Measurements from ENCODE around the gene SMYD4. TPM values are rescaled to one million over a fixed set of nuclear protein-coding genes. Genes with fewer than 3 reads are reported as not detected.

Gene SMYD4
- total RNA-seq = 10 to 100 TPM; 31.6 to 36.8 TPM
- polyA plus RNA-seq (2013, experiment 1 of 2) = 15.1 TPM
- 13.0 TPM for polyA plus RNA-seq (2013, experiment 2 of 2)
- long read RNA-seq, experiment 1, partial matches to known transcripts = 0 of 3 reads
- long read RNA-seq, experiment 1, other reads (novel, unspliced or antisense) = 3 of 3 reads
- long read RNA-seq, experiment 2, full-length matches to known transcripts = 23 of 35 reads
- long read RNA-seq, experiment 2, partial matches to known transcripts = 3 of 35 reads
- long read RNA-seq, experiment 2, other reads (novel, unspliced or antisense) = 9 of 35 reads
- long read RNA-seq, experiment 3, full-length matches to known transcripts = 54 of 76 reads
- long read RNA-seq, experiment 3, partial matches to known transcripts = 11 of 76 reads
- long read RNA-seq, experiment 3, other reads (novel, unspliced or antisense) = 11 of 76 reads
- long read RNA-seq, experiment 4, partial matches to known transcripts = 2 of 7 reads
- long read RNA-seq, experiment 4, other reads (novel, unspliced or antisense) = 4 of 7 reads

- WGBS, 2 experiments (ENCODE audit: insufficient coverage in 1 of 2, insufficient read length in 1 of 2) = 0 to 1% methylated on average over 20 to 82 of the region's 83 CpGs
- no peaks in the 10 kb centered on the region for H3K27me3 ChIP-seq (ENCODE audit: control insufficient read depth, insufficient read depth, low read length, poor library complexity, severe bottlenecking)
- Mint-ChIP-seq H3K4me1 (peaks cover 11% of the 10 kb centered on the region), H3K36me3 (ENCODE audit: low read depth) (peaks cover 30% of the 10 kb centered on the region), H3K27ac (peak within 1 kb of the TSS; percentile 87), H3K9me3 (no peaks in the 10 kb centered on the region), H3K4me3 (peak within 1 kb of the TSS; percentile 86), H3K27me3 (ENCODE audit: insufficient read depth) (no peaks in the 10 kb centered on the region)
- peak within 1 kb of the TSS; percentile 95 for H3K4me3 ChIP-seq (ENCODE audit: low read length)
- H3K36me3 ChIP-seq (ENCODE audit: control insufficient read depth, insufficient read depth, low read length) = peaks cover 45% of the 10 kb centered on the region
- peak within 1 kb of the TSS; percentile 13 for H3K27ac ChIP-seq (ENCODE audit: low read depth, low read length)
- H3K9me3 ChIP-seq (ENCODE audit: control insufficient read depth, low read length) = no peaks in the 10 kb centered on the region
- no peaks in the 10 kb centered on the region for H3K4me1 ChIP-seq (ENCODE audit: control insufficient read depth, insufficient read depth, low read length)
- peak within 1 kb of the TSS; percentile 67 for H3K9ac ChIP-seq (ENCODE audit: extremely low read depth, low read length, poor library complexity, severe bottlenecking)
- peak; percentile 97 for DNase-seq
- no peak for TF ChIP-seq CTCF (conservative IDR thresholded peaks at IDR 0.05)
Observed at GRCh38 chr17:1829592-1830257, at the start of gene SMYD4, which contains the start of gene RPA1. Gene SMYD4, minus strand, starts transcription at chr17:1829902. Its CDS starts 1,908 bp downstream, at chr17:1827994. Gene RPA1, plus strand, starts transcription at chr17:1830005. Its CDS starts 89 bp downstream, at chr17:1830094.

- peaks cover 75% of the 10 kb centered on the region for H3K36me3 Mint-ChIP-seq (ENCODE audit: low read depth)
- Histone ChIP-seq H3K27me3 (ENCODE audit: control insufficient read depth, insufficient read depth, low read length, poor library complexity, severe bottlenecking) (no peaks in the 10 kb centered on the region), H3K36me3 (ENCODE audit: control insufficient read depth, insufficient read depth, low read length) (peaks cover 88% of the 10 kb centered on the region), H3K9me3 (ENCODE audit: control insufficient read depth, low read length) (no peaks in the 10 kb centered on the region), H3K27ac (ENCODE audit: low read depth, low read length) (no peak overlapping the region), H3K4me3 (ENCODE audit: low read length) (no peak overlapping the region), H3K4me1 (ENCODE audit: control insufficient read depth, insufficient read depth, low read length) (no peaks in the 10 kb centered on the region), H3K9ac (ENCODE audit: extremely low read depth, low read length, poor library complexity, severe bottlenecking) (no peak overlapping the region)
- H3K4me3 Mint-ChIP-seq = no peak overlapping the region
- no peak overlapping the region for H3K27ac Mint-ChIP-seq
- TF ChIP-seq CTCF (conservative IDR thresholded peaks at IDR 0.05) = no peak
- H3K4me1 Mint-ChIP-seq = peaks cover 6% of the 10 kb centered on the region
- no peaks in the 10 kb centered on the region for H3K9me3 Mint-ChIP-seq
- no peaks in the 10 kb centered on the region for H3K27me3 Mint-ChIP-seq (ENCODE audit: insufficient read depth)
- no peak for DNase-seq
- 96 to 99% methylated on average over 11 to 17 of the region's 17 CpGs for WGBS, 2 experiments (ENCODE audit: insufficient coverage in 1 of 2, insufficient read length in 1 of 2)
Observed at GRCh38 chr17:1878419-1879121, 48.9 kb upstream of the SMYD4 start.

- Histone ChIP-seq H3K27ac (ENCODE audit: low read depth, low read length) (no peak overlapping the region), H3K9me3 (ENCODE audit: control insufficient read depth, low read length) (no peaks in the 10 kb centered on the region), H3K4me1 (ENCODE audit: control insufficient read depth, insufficient read depth, low read length) (no peaks in the 10 kb centered on the region), H3K36me3 (ENCODE audit: control insufficient read depth, insufficient read depth, low read length) (peaks cover 86% of the 10 kb centered on the region), H3K4me3 (ENCODE audit: low read length) (no peak overlapping the region), H3K9ac (ENCODE audit: extremely low read depth, low read length, poor library complexity, severe bottlenecking) (no peak overlapping the region), H3K27me3 (ENCODE audit: control insufficient read depth, insufficient read depth, low read length, poor library complexity, severe bottlenecking) (no peaks in the 10 kb centered on the region)
- H3K4me3 Mint-ChIP-seq = no peak overlapping the region
- H3K9me3 Mint-ChIP-seq = no peaks in the 10 kb centered on the region
- no peaks in the 10 kb centered on the region for H3K27me3 Mint-ChIP-seq (ENCODE audit: insufficient read depth)
- no peak for DNase-seq
- H3K36me3 Mint-ChIP-seq (ENCODE audit: low read depth) = peaks cover 64% of the 10 kb centered on the region
- H3K27ac Mint-ChIP-seq = no peak overlapping the region
- WGBS, 2 experiments (ENCODE audit: insufficient coverage in 1 of 2, insufficient read length in 1 of 2) = 89 to 94% methylated on average over 2 of the region's 4 CpGs
- H3K4me1 Mint-ChIP-seq = peaks cover 6% of the 10 kb centered on the region
- TF ChIP-seq CTCF (conservative IDR thresholded peaks at IDR 0.05) = no peak
Observed at GRCh38 chr17:1875597-1875996, 45.9 kb upstream of the SMYD4 start.
